ENCODE results near the gene OBSCN. TPM values are rescaled to one million over a fixed set of nuclear protein-coding genes. Genes with fewer than 3 reads are reported as not detected.
A peak's percentile ranks its signal among the peaks of the same experiment; 100 is the strongest.

OBSCN gene
- total RNA-seq, 1 donor from 2014 or later: 15.2 TPM

DNA sequence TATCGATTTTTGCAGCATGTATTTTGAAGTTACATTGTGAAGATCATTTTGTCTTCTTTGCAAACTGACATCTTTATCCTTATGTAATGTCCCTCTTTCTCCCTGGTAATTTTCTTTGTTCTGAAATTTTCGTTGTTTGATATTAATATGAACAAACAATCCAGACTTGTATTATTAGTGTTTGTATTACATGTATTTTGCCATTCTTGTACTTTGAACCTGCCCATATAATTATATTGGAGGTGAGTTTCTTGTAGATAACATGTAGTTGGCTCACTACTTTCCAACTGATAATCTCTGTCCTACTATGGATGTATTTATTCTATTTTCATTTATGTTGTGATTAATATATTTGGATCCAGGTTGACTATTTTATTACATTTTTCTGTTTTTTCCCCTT is 27.1 kb downstream of the OBSCN start:
- peaks cover 33% of the 10 kb centered on the region for H3K9me3 Mint-ChIP-seq (ENCODE audit: unreplicated experiment)
- TF ChIP-seq, protein P1, sequence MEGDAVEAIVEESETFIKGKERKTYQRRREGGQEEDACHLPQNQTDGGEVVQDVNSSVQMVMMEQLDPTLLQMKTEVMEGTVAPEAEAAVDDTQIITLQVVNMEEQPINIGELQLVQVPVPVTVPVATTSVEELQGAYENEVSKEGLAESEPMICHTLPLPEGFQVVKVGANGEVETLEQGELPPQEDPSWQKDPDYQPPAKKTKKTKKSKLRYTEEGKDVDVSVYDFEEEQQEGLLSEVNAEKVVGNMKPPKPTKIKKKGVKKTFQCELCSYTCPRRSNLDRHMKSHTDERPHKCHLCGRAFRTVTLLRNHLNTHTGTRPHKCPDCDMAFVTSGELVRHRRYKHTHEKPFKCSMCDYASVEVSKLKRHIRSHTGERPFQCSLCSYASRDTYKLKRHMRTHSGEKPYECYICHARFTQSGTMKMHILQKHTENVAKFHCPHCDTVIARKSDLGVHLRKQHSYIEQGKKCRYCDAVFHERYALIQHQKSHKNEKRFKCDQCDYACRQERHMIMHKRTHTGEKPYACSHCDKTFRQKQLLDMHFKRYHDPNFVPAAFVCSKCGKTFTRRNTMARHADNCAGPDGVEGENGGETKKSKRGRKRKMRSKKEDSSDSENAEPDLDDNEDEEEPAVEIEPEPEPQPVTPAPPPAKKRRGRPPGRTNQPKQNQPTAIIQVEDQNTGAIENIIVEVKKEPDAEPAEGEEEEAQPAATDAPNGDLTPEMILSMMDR (IDR thresholded peaks at IDR 0.05): no peak
- peaks cover 41% of the 10 kb centered on the region for H3K36me3 Mint-ChIP-seq (ENCODE audit: unreplicated experiment)
- no peak overlapping the region for H3K4me3 Mint-ChIP-seq (ENCODE audit: unreplicated experiment)
- H3K4me1 Mint-ChIP-seq (ENCODE audit: unreplicated experiment): no peaks in the 10 kb centered on the region
- DNase-seq (ENCODE audit: extremely low spot score, unreplicated experiment): no peak
- H3K27me3 Mint-ChIP-seq (ENCODE audit: unreplicated experiment): no peaks in the 10 kb centered on the region
- no peak overlapping the region for H3K27ac Mint-ChIP-seq (ENCODE audit: unreplicated experiment)

GRCh38 chr1:228236744-228237143 is 28.9 kb downstream of the OBSCN start:
- Mint-ChIP-seq H3K9me3 (ENCODE audit: unreplicated experiment) (peaks cover 36% of the 10 kb centered on the region), H3K4me1 (ENCODE audit: unreplicated experiment) (no peaks in the 10 kb centered on the region), H3K36me3 (ENCODE audit: unreplicated experiment) (peaks cover 39% of the 10 kb centered on the region)

DNA sequence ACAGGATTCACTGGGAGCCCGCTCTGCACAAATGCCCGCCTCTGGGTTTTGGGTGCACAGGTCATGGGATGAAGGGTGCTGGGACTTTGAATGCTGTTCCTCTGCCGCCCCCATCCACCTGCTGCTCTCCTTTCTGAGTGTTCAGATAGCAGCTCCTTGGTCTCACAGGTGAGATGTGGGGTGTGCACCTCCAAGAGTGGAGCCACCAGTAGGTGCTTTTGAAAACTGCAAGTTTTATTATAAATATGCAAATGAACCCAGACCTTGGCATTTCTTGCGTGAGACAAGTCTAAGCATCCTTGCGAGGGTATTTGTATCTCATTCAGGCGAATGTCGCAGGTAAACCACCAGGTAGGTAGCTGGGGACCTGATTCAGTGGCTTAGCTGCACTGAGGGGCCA is 30.2 kb downstream of the OBSCN start:
- no peak for DNase-seq (ENCODE audit: extremely low spot score, unreplicated experiment)
- H3K4me3 Mint-ChIP-seq (ENCODE audit: unreplicated experiment): no peak overlapping the region
- no peaks in the 10 kb centered on the region for H3K4me1 Mint-ChIP-seq (ENCODE audit: unreplicated experiment)
- peaks cover 46% of the 10 kb centered on the region for H3K36me3 Mint-ChIP-seq (ENCODE audit: unreplicated experiment)
- TF ChIP-seq, protein P1 (IDR thresholded peaks at IDR 0.05): no peak
- H3K9me3 Mint-ChIP-seq (ENCODE audit: unreplicated experiment): peaks cover 42% of the 10 kb centered on the region
- no peaks in the 10 kb centered on the region for H3K27me3 Mint-ChIP-seq (ENCODE audit: unreplicated experiment)
- H3K27ac Mint-ChIP-seq (ENCODE audit: unreplicated experiment): no peak overlapping the region

More at GRCh38 chr1:228236744-228237143, 28.9 kb downstream of the OBSCN start:
- Mint-ChIP-seq H3K27ac (ENCODE audit: unreplicated experiment) (no peak overlapping the region), H3K27me3 (ENCODE audit: unreplicated experiment) (no peaks in the 10 kb centered on the region), H3K4me3 (ENCODE audit: unreplicated experiment) (no peak overlapping the region)
- TF ChIP-seq, protein P1 (IDR thresholded peaks at IDR 0.05): peak; percentile 15
- peak; percentile 69 for DNase-seq (ENCODE audit: extremely low spot score, unreplicated experiment)

DNA sequence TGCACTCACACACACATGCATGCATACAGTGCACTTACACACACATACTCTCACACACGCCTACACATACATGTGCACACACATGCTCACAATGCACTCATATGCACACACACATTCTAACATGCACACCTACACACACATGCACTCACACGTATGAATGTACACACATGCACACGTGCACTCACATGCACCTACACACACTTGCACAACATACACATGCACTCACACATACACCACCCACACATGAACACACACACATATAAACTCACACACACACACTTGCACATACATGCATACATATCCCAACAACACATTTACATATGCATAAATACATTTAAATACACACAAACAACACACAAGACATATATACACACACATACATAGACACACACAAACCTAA is 30.6 kb downstream of the OBSCN start:
- H3K4me1 Mint-ChIP-seq (ENCODE audit: unreplicated experiment): no peaks in the 10 kb centered on the region
- peaks cover 39% of the 10 kb centered on the region for H3K9me3 Mint-ChIP-seq (ENCODE audit: unreplicated experiment)
- H3K27me3 Mint-ChIP-seq (ENCODE audit: unreplicated experiment): no peaks in the 10 kb centered on the region
- DNase-seq (ENCODE audit: extremely low spot score, unreplicated experiment): no peak
- TF ChIP-seq, protein P1 (IDR thresholded peaks at IDR 0.05): no peak
- peaks cover 46% of the 10 kb centered on the region for H3K36me3 Mint-ChIP-seq (ENCODE audit: unreplicated experiment)
- H3K4me3 Mint-ChIP-seq (ENCODE audit: unreplicated experiment): no peak overlapping the region
- H3K27ac Mint-ChIP-seq (ENCODE audit: unreplicated experiment): no peak overlapping the region

DNA sequence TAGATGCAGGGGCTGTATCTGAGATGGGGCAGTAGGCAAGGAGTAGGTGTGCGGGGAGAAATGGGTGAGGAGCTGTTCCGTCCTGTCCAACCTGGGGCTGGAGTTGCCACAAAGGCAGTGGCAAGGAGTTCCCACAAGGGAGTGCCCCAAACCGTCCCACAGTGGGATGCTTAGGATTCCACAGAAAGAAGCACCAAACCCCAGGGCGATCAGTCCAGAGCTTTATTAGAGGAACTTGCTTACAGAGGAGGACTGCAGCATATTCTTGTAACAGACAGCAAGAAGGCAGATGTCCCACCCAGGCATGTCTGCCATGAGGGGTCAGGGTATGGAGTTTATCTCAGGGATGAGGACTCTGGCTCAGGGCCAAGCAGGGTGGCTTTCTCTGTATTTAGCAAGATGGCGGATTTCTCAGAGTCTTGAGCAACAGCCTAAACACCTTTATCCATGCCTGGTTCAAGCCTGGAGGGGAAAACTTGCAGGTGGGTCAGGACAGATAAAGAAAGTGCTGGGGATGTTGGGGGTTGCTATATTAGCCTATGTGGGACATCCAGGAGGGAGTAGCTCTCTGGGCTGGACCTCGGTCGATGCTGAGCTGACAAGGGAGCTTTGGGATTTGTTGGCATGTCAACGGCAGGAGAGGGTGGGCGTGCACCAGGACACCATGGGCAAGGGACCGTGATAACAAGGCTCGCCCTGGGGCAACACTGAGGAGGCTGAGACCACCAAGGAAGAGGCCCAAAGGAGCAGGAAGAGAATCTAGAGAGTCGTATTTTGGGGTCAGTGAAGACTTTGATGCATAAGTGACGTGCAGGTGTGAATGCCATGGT is 32.8 kb downstream of the OBSCN start:
- peaks cover 57% of the 10 kb centered on the region for H3K36me3 Mint-ChIP-seq (ENCODE audit: unreplicated experiment)
- peaks cover 49% of the 10 kb centered on the region for H3K9me3 Mint-ChIP-seq (ENCODE audit: unreplicated experiment)
- DNase-seq (ENCODE audit: extremely low spot score, unreplicated experiment): no peak
- no peak overlapping the region for H3K4me3 Mint-ChIP-seq (ENCODE audit: unreplicated experiment)
- H3K4me1 Mint-ChIP-seq (ENCODE audit: unreplicated experiment): no peaks in the 10 kb centered on the region
- TF ChIP-seq, protein P1 (IDR thresholded peaks at IDR 0.05): no peak
- no peaks in the 10 kb centered on the region for H3K27me3 Mint-ChIP-seq (ENCODE audit: unreplicated experiment)
- H3K27ac Mint-ChIP-seq (ENCODE audit: unreplicated experiment): no peak overlapping the region
